GM15510 (cell line): ENCODE measurements around the gene ZP2.

ENCODE experiments used
- POLR2A ChIP-seq: IDR thresholded peaks from 3 replicates; pipeline ENCODE4 v1.6.1; 2011; ENCODE audit warnings: borderline replicate concordance; ENCODE audit not compliant: insufficient read length; ENCODE audit errors: extremely low read depth

ZP2 gene

GRCh38 chr16:21163576-21163975 is 47.8 kb downstream of the ZP2 start:
- no peak for TF ChIP-seq POLR2A

- TF ChIP-seq POLR2A, result no peak
Measured at GRCh38 chr16:21162661-21163151, 48.7 kb downstream of the ZP2 start.

- no peak for TF ChIP-seq POLR2A
Measured at GRCh38 chr16:21161211-21161610, 50.2 kb downstream of the ZP2 start.

GRCh38 chr16:21160276-21160675 is 51.1 kb downstream of the ZP2 start:
- no peak for TF ChIP-seq POLR2A

GRCh38 chr16:21159281-21159951 is 52.0 kb downstream of the ZP2 start:
- no peak for TF ChIP-seq POLR2A

GRCh38 chr16:21158208-21159110 is 52.9 kb downstream of the ZP2 start, which contains the start of gene LDAF1:
Gene LDAF1 (plus strand): TSS chr16:21158674. CDS start chr16:21161183, 2,509 bp downstream.
- no peak for TF ChIP-seq POLR2A

- no peak for TF ChIP-seq POLR2A
Measured at GRCh38 chr16:21157632-21158031, 53.7 kb downstream of the ZP2 start.

- TF ChIP-seq POLR2A, result no peak
Measured at GRCh38 chr16:21156767-21157467, 54.5 kb downstream of the ZP2 start.

- no peak for TF ChIP-seq POLR2A
Measured at GRCh38 chr16:21150375-21151001, 60.9 kb downstream of the ZP2 start, which contains the start of gene DNAH3. Gene DNAH3 (minus strand): TSS chr16:21150846. CDS start chr16:21150319, 527 bp downstream.
